ENCODE data around the gene ANKS1B. TPM values are rescaled to one million over a fixed set of nuclear protein-coding genes. Genes with fewer than 3 reads are reported as not detected.

ANKS1B gene
- total RNA-seq, 1 experiment from 2014 or later: 0.54 TPM

DNA sequence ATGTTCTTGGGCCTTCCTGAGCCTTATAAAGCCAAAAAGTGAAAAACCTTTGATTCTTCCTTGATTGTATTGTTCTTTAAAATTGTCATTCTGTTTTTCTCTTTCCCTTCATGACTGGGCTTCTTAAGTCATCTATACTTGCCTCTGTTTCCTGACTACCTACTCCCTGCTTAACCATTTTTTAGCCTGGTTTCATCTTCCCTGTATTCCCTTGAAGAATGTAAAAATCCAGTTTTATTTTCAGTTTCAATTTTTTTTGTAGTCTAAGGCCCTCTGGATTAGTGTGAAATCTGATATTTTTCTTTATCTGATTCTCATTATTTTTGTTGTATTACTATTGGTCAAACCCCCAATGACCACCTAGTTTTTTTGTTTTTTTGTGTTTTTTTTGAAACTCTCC, 1293.4 kb downstream of the ANKS1B start:
- TF ChIP-seq ELF1 (IDR thresholded peaks at IDR 0.05; ENCODE audit: borderline replicate concordance, low read depth): no peak
- TF ChIP-seq RAD21 (IDR thresholded peaks at IDR 0.05; ENCODE audit: low read depth): no peak
- TF ChIP-seq, protein P1, sequence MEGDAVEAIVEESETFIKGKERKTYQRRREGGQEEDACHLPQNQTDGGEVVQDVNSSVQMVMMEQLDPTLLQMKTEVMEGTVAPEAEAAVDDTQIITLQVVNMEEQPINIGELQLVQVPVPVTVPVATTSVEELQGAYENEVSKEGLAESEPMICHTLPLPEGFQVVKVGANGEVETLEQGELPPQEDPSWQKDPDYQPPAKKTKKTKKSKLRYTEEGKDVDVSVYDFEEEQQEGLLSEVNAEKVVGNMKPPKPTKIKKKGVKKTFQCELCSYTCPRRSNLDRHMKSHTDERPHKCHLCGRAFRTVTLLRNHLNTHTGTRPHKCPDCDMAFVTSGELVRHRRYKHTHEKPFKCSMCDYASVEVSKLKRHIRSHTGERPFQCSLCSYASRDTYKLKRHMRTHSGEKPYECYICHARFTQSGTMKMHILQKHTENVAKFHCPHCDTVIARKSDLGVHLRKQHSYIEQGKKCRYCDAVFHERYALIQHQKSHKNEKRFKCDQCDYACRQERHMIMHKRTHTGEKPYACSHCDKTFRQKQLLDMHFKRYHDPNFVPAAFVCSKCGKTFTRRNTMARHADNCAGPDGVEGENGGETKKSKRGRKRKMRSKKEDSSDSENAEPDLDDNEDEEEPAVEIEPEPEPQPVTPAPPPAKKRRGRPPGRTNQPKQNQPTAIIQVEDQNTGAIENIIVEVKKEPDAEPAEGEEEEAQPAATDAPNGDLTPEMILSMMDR (IDR thresholded peaks at IDR 0.05 in 2 of 3, conservative IDR thresholded peaks at IDR 0.05 in 1 of 3; ENCODE audit: borderline replicate concordance in 1 of 3, insufficient read depth in 1 of 3, low read depth in 2 of 3, low read length in 2 of 3): no peak
- TF ChIP-seq YY1 (IDR thresholded peaks at IDR 0.05; ENCODE audit: extremely low read depth, insufficient replicate concordance, low read depth, low read length): no peak
- no peak for TF ChIP-seq POLR2AphosphoS5 (IDR thresholded peaks at IDR 0.05; ENCODE audit: low read depth, low read length)
- no peak for TF ChIP-seq CBX3 (IDR thresholded peaks at IDR 0.05; ENCODE audit: low read depth)
- TF ChIP-seq JUND (IDR thresholded peaks at IDR 0.05): no peak
- TF ChIP-seq, protein P2, sequence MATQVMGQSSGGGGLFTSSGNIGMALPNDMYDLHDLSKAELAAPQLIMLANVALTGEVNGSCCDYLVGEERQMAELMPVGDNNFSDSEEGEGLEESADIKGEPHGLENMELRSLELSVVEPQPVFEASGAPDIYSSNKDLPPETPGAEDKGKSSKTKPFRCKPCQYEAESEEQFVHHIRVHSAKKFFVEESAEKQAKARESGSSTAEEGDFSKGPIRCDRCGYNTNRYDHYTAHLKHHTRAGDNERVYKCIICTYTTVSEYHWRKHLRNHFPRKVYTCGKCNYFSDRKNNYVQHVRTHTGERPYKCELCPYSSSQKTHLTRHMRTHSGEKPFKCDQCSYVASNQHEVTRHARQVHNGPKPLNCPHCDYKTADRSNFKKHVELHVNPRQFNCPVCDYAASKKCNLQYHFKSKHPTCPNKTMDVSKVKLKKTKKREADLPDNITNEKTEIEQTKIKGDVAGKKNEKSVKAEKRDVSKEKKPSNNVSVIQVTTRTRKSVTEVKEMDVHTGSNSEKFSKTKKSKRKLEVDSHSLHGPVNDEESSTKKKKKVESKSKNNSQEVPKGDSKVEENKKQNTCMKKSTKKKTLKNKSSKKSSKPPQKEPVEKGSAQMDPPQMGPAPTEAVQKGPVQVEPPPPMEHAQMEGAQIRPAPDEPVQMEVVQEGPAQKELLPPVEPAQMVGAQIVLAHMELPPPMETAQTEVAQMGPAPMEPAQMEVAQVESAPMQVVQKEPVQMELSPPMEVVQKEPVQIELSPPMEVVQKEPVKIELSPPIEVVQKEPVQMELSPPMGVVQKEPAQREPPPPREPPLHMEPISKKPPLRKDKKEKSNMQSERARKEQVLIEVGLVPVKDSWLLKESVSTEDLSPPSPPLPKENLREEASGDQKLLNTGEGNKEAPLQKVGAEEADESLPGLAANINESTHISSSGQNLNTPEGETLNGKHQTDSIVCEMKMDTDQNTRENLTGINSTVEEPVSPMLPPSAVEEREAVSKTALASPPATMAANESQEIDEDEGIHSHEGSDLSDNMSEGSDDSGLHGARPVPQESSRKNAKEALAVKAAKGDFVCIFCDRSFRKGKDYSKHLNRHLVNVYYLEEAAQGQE (IDR thresholded peaks at IDR 0.05; ENCODE audit: low read depth): no peak
- no peak for TF ChIP-seq FOSL1 (IDR thresholded peaks at IDR 0.05; ENCODE audit: low read depth)
- no peak for TF ChIP-seq SP1 (IDR thresholded peaks at IDR 0.05; ENCODE audit: low read depth)
- Histone ChIP-seq H3K9me2 (ENCODE audit: insufficient read depth) (no peaks in the 10 kb centered on the region), H2AFZ (ENCODE audit: low read depth, low read length, poor library complexity, severe bottlenecking) (no peak overlapping the region), H3K4me1 (ENCODE audit: control insufficient read depth in 1 of 2, insufficient read depth in 2 of 2, low read length in 2 of 2) (no peaks in the 10 kb centered on the region), H3K9ac (ENCODE audit: low read length) (no peak overlapping the region), H3K79me2 (ENCODE audit: insufficient read depth, low read length) (no peaks in the 10 kb centered on the region), H3K9me3 (ENCODE audit: control insufficient read depth in 1 of 2, insufficient read depth in 1 of 2, low read depth in 1 of 2, low read length in 2 of 2) (no peaks in the 10 kb centered on the region), H3K4me3 (replicated peaks in 1 of 2; ENCODE audit: low read depth in 1 of 2, low read length in 2 of 2) (no peak overlapping the region), H3K27me3 (ENCODE audit: insufficient read depth, low read length) (no peaks in the 10 kb centered on the region), H4K20me1 (ENCODE audit: insufficient read depth) (no peaks in the 10 kb centered on the region), H3K36me3 (ENCODE audit: control insufficient read depth in 1 of 2, insufficient read depth in 2 of 2, low read length in 2 of 2) (peaks cover 0 to 6% of the 10 kb centered on the region in 2 experiments; a peak in 2 of 4 replicates), H3K4me2 (ENCODE audit: low read length) (no peak overlapping the region), H3K27ac (ENCODE audit: low read depth, low read length) (no peak overlapping the region)
- no TSS peak for BruUV-seq (replicated peaks)
- POLR2A ChIA-PET: interaction anchor here (0.9 kb wide), 1 partner anchor 41 kb away, joined by 3 read pairs; no protein-coding TSS in a partner anchor
- ATAC-seq (no peak), DNase-seq (ENCODE audit: low read depth, low spot score) (no peak)
- RAD21 ChIA-PET (ENCODE audit: low non-redundant PET in 1 of 2, low total read pairs in 2 of 2, uncharacterized antibody in 2 of 2, unreplicated experiment in 2 of 2): no interaction called here
- CTCF ChIA-PET: no interaction called here
- intact Hi-C loops (cut with micrococcal nuclease): no loop called here

All from HCT116 (cell line).